Stimulated activated naive CD8-positive, alpha-beta T cell treated with anti-CD3 and anti-CD28 coated beads, Interleukin-15, Interleukin-2, amounts not matched to agents 100 U/mL and 50 U/mL, for 24 hours (primary cell): ENCODE data around the gene RNGTT.

ENCODE experiments used
- ATAC-seq: fragments of 150-1000 bp; cut with Tn5 transposase; one replicate; pipeline ENCODE4 v1.10.0; 2021
- DNase-seq: peaks from one replicate; pipeline ENCODE4 v3.0.0; 2021

Gene RNGTT

GRCh38 chr6:88586371-88587149, 376.9 kb downstream of the RNGTT start:
- no peak for DNase-seq
- ATAC-seq = no peak

- no peak for ATAC-seq
- no peak for DNase-seq
Observed at GRCh38 chr6:88585276-88585692, 378.1 kb downstream of the RNGTT start.

- no peak for ATAC-seq
- no peak for DNase-seq
Observed at GRCh38 chr6:88584581-88585275, 378.7 kb downstream of the RNGTT start.

- ATAC-seq = no peak
- DNase-seq = no peak
Observed at GRCh38 chr6:88577461-88577860, 386.0 kb downstream of the RNGTT start.

- DNase-seq (no peak), ATAC-seq (no peak)
Observed at GRCh38 chr6:88575536-88575935, 387.9 kb downstream of the RNGTT start.

GRCh38 chr6:88574651-88575050, 388.8 kb downstream of the RNGTT start:
- ATAC-seq (no peak), DNase-seq (no peak)

GRCh38 chr6:88574031-88574430, 389.4 kb downstream of the RNGTT start:
- ATAC-seq = no peak
- no peak for DNase-seq

- no peak for DNase-seq
- no peak for ATAC-seq
Observed at GRCh38 chr6:88573561-88573960, 389.9 kb downstream of the RNGTT start.

- ATAC-seq (no peak), DNase-seq (no peak)
Observed at GRCh38 chr6:88572449-88573139, 390.8 kb downstream of the RNGTT start.

GRCh38 chr6:88569959-88570358, 393.5 kb downstream of the RNGTT start:
- ATAC-seq (no peak), DNase-seq (no peak)

- DNase-seq = no peak
- ATAC-seq = no peak
Observed at GRCh38 chr6:88567696-88568095, 395.7 kb downstream of the RNGTT start.

- DNase-seq (no peak), ATAC-seq (no peak)
Observed at GRCh38 chr6:88566746-88567534, 396.5 kb downstream of the RNGTT start.

- ATAC-seq (no peak), DNase-seq (no peak)
Observed at GRCh38 chr6:88565836-88566235, 397.6 kb downstream of the RNGTT start.

- DNase-seq (no peak), ATAC-seq (no peak)
Observed at GRCh38 chr6:88565409-88565811, 398.0 kb downstream of the RNGTT start.

- DNase-seq = no peak
- ATAC-seq = no peak
Observed at GRCh38 chr6:88563277-88563625, 400.2 kb downstream of the RNGTT start.

- ATAC-seq = no peak
- no peak for DNase-seq
Observed at GRCh38 chr6:88562353-88563276, 400.8 kb downstream of the RNGTT start.

- no peak for DNase-seq
- no peak for ATAC-seq
Observed at GRCh38 chr6:88561954-88562315, 401.5 kb downstream of the RNGTT start.

GRCh38 chr6:88561034-88561953, 402.1 kb downstream of the RNGTT start:
- no peak for ATAC-seq
- DNase-seq = no peak
